AG10803 (cell line): ENCODE data around the gene ZNF12.
"Not testable (repeated sequence)": the region's sequence is repeated elsewhere in the genome, so short reads cannot be mapped to it uniquely, and the experiment has no call there.

Source experiments
- DNase-seq: peaks from one replicate; pipeline ENCODE4 v3.0.0; 2010; ENCODE audit warnings: low read depth
- H3K4me3 ChIP-seq: 2 replicates; pipeline ENCODE4 v1.5.1; 2011; ENCODE audit warnings: mild to moderate bottlenecking, low read length, control low read depth
- CTCF ChIP-seq: conservative IDR thresholded peaks from 2 replicates; pipeline ENCODE4 v1.5.1; 2011; ENCODE audit warnings: mild to moderate bottlenecking, low read length, control low read depth, inconsistent platforms

ZNF12 gene

GRCh38 chr7:6701860-6702259, 4.9 kb downstream of the ZNF12 start:
- H3K4me3 ChIP-seq: no peak overlapping the region
- no peak for DNase-seq
- TF ChIP-seq CTCF: no peak

GRCh38 chr7:6700793-6701192, 6.0 kb downstream of the ZNF12 start:
- H3K4me3 ChIP-seq: no peak overlapping the region
- DNase-seq: no peak
- no peak for TF ChIP-seq CTCF

- no peak for TF ChIP-seq CTCF
- DNase-seq: peak; percentile 24
- H3K4me3 ChIP-seq: no peak overlapping the region
Observed at GRCh38 chr7:6691609-6692106, 15.1 kb downstream of the ZNF12 start.

- TF ChIP-seq CTCF: no peak
- H3K4me3 ChIP-seq: no peak overlapping the region
- DNase-seq: no peak
Observed at GRCh38 chr7:6691103-6691502, 15.6 kb downstream of the ZNF12 start.

- no peak overlapping the region for H3K4me3 ChIP-seq
- no peak for DNase-seq
- no peak for TF ChIP-seq CTCF
Observed at GRCh38 chr7:6680146-6680545, 26.6 kb downstream of the ZNF12 start.

GRCh38 chr7:6675807-6676405, 30.8 kb downstream of the ZNF12 start:
- DNase-seq: no peak
- no peak overlapping the region for H3K4me3 ChIP-seq
- no peak for TF ChIP-seq CTCF

GRCh38 chr7:6670851-6671250, 35.9 kb downstream of the ZNF12 start:
- not testable (repeated sequence) for DNase-seq, H3K4me3 ChIP-seq
